NCI-H128 (cell line): ENCODE results near the gene ACADS.
A peak's percentile ranks its signal among the peaks of the same experiment; 100 is the strongest.

Source experiments
- DNase-seq: peaks from one replicate; lab custom pipeline; 2025; ENCODE audit not compliant: unreplicated experiment; lab: John Stamatoyannopoulos, UW

ACADS gene

DNA sequence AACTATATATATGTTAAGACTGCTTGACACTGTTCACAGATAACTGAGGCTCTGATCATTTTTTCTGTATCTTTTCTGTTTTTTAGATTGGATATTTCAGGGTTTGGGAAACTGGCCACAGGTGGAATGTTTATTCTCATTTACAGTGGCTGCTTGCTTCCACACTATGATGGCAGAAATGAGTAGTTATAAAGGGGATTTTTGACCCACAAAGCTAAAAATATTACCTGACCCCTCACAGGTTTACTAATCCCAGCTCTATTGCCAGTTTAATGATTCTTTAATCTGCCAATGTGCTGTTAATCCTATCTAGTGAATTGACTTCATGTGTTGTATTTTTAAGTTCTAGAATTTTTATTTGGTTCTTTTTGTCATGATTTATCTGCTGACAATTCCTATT is 29.6 kb downstream of the ACADS start:
- DNase-seq, result no peak

DNA sequence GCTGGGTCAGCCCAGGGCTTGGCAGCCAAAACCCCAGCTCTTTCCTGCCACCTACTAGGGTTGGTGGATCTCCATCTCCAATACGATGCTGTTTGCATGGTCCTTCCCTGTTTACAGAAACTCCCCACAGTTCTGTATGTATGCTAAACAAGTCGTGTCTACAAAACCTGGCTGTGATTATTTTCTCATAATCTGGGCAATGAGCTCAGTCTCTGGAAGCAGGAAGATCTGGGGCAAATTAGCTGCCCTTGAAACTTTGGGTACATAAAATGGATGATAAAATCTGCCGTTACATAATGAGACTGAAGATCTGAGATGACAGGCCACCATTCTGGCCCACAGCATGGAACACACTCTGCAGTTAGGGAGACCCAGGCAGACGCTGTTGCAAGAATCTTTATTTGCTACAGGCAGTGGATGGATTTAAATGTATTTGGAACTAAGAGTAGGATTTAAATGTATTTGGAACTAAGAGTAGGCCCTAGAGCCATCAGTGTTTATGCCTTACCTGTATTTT is 31.7 kb downstream of the ACADS start:
- no peak for DNase-seq

DNA sequence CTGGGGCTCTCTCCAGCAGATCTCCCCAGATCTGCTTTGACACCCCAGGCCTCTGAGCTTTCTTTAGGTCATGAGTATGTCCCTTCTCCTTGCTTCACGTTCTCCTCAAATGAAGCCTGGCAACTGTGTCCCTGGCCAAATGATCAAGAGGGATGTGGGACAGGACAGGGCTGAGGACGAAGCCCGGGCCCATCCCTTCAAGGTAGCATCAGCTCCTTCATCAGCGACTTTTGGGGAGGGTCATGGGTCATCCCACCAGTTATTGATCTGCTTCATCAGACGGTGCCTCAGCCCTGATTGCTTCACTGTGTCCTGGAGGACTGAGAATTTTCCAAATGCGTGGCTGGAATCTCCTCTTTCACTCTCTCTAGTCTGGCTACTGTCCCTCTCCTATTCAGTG is 32.3 kb downstream of the ACADS start:
- no peak for DNase-seq

DNA sequence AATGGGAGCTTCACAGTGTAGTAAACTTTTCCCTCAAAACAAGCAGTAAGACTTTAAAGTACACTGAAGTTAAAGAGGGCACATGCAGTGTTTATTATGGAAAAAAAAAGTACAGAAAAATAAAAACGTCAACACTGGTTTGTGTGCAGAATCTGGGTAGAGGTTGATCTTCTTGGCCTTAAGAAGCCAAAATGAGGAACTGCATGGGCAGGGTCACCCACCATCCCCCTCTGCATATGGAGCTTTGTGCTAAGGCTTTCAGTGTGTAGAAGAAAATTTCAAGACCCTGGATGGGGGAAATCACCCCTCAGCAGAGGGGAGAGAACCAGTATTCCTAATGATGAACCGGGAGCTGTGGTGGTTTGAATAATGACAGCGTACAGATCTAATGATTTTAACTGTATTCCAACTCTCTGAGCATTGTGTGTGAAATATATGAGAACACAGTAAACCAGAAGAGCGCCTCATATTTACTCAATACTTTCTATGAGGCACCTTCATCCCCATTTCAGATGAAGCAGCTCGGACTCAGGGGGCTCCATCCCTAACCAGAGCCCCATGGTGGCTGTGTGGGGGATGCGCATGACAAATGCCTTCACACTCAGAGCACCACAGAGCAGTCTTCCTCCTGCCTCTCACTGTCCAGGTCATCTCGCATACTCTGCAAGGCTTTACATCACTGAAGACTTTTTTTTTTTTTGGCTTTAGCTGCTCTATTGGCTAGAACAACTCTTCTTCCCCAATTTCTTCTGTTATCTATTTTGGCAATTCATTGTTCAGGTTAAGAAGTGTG is 33.4 kb downstream of the ACADS start:
- no peak for DNase-seq

DNA sequence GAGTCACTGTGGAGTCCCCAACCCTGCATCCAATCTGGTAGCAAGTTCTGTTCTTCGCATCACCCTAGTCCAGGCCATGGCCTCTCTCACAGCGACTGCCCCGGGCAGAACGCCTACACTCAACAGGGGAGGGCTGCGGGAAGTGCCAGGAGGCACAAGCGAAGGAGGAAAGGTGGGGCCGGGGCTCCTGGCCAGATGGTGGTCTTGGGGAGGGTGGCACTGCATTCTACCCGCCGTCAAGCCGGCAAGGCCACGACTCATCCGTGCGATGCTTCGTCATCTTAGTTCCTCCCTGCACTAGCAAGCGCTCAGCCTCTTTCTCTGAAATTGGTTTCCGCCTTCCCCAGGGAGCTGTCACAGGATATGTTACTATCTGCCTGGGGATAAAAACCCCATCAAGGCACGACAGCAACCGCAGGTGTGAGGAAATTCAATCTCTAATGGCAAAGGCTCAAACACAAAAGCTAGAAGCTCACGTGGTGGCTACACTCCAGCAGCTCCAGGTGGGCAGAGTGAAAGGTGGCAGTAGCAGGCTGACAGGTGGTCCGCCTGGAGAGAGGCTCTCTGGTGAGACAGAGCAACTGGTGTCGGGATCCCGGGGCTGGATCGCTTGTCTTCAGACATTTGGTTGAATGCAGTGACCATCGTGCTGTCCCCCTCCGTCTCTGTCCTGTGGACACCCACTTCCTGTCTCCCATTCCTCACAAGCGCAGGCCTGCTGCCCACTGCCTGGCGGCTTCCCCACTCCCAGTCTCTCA is 34.1 kb downstream of the ACADS start:
- DNase-seq, result peak; percentile 96

DNA sequence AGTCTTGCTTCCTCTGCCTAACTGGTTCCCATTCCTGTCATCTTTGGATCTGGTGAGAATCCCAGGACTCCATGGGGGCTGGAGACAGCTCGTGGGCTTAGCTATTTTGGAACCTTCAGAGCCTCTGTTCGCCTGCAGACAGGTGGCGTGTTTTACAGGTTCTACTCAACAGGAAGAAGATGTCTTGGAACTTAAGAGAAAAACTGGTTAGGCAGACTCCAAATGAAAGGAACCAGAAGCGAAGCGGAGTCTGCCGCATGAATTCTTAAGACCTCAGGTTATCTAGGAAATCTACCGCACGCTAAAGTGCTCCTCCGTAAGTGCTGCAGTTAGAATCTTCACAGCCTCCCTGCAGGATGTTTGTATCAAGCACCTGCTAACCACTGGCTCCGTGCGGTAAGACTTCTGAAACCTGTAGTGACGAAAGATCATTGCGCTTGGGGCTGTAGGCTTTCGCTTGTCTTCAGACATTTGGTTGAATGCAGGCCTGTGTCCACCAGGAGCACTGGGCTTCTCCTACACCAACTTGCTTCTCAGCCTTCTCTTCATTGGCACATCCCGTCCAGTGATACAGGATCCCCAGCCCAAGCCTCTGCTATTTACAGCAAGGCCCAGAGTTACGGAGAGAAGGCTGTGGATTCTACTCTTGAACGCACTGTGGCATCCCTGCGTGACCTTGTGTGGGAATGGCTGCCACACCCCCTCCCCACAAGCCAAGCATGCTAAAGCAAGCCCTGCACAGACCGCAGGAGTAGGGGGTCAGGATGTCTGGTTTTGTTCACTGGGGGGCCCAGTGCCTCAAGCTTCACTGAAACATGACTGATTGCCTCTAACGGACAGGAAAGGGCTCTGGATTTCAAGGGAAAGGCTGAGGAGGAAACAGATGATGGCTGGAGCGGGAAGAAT is 35.0 kb downstream of the ACADS start:
- DNase-seq, result no peak

DNA sequence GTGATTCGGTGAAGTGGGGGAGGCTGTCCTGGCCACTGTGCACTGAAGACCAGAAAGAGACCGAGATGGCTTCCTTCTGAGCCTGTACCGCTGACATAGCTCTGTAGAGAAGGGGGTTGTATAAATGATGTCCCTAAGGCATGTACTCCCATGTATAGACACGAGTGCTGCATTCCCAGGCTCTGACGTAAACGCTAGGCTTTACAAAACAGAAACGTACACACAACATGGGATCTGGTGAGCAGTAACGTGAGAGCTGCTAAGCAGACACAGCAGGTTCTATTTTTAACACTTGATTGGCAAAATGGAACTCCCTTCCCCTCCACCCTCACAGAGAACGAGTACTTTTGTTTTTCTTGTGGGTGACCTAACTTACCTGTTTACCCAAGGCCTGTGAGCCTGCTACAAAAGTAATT is 35.9 kb downstream of the ACADS start:
- peak; percentile 37 for DNase-seq

DNA sequence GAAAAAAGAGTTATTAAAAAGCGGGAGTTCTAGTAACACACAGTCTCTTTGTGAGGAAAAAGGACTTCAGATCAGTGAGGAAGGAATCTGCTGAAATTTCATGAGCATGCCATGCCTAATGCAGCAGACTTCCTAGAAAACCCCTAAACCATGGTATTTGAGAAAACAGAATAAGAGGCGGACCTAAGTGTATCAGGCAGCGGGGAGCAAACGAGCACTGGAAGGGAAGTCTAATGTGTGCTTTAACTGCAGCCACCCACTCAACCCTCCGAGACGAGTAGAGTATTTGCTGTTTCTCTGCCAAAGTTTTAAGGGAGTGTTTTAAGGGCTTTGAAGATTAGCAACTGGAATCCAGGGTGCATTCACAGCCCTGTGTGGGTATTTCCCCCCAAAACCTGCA is 36.5 kb downstream of the ACADS start:
- DNase-seq, result no peak

DNA sequence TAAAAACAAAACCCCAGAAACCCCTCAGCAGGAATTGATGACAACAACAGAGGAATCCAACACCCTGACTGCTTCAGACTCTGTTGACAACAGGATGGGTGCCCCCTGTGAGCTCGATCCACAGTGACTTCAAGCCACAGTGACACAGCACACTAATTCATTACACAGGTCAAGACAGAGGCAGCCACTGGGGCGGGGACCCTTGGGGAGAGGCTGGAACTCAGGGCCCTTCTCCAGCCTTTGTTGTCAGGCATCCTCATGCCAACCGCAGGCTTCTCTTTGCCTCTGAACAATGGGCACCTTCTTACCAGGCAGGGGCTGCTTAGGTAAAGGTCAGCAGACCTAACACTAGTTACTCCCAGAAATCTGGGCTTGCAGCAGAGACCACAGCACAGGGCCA is 37.6 kb downstream of the ACADS start:
- DNase-seq, result no peak

DNA sequence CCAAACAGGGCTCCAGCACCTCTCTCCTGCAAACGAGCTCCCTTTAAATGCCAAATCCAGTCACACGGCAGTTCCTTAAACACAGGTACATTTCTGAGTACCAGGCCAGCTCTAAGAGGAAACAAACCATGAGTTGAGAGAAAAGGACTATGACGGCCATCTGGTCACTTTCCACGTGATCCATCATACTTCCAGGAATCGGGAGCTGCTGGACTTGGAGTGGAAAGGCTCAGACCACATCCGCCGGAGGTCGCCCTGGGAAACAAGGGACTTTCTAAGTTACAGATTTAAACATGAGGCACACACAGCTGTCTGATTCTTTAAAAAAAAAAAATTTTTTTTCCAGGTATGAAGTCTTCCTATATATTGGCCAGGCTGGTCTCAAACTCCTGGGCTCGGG is 39.2 kb downstream of the ACADS start:
- DNase-seq, result no peak

DNA sequence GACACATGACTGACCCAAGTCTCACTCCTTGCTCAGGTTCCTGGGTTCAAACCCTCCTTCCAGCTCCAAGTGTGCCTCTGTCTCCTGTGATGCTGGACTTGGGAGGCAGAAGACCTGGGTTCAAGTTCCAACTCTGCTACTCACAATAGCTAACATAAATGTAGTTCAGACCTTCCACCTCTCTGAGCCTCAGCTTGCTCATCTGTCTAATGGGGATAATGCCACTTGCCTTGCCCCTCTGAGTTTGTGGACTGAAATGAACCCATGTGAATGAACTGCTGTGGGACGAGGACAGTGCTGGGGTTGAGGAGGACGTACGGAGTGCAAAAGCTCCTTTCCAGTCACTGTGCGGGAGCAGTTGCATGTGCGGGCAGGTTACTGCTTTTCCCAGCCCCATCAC is 40.9 kb downstream of the ACADS start:
- DNase-seq, result no peak

DNA sequence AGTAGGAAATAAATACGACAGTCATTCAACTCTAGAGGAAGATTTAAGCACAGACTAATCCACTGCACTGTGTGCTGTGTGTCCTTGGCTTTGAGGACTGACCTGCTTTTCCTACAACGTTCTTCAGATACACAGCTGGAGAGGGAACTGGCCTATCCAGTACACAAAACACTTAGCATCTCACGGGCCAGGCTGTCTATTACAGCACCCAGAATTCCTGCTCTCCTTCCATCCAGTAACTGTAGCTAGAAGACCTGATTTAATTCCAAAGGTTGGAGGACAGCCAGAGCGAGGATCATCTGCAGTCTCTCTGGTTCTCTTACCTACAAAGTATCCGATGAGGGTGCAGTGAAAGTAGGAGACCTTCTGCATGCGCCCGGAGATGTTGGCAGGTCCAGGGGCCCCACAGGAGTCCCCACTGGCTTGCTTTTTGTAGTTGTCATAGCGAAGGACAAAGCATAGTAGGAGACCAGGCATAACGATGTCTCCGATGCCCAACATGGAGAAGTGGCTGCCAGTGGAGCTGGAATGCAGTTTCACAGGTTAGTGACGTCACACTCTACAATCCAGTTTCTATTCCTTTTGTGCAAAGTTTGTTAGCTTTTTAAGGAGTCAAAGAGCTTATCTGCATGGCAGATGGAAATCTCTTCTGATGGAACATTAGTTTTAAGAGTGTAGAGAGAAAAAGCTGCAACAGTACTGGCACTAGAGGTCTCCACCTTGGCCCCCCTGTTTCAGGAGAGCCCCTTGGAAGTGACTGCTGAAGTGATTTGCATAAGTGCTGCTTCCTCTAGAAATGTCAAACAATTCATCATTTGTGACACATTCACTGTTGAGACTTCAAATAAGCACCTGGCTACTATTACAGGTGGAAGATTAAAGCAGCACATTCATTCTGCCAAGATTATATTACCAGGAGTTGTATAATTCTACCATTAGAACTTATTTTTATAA is 41.7 kb downstream of the ACADS start:
- no peak for DNase-seq

DNA sequence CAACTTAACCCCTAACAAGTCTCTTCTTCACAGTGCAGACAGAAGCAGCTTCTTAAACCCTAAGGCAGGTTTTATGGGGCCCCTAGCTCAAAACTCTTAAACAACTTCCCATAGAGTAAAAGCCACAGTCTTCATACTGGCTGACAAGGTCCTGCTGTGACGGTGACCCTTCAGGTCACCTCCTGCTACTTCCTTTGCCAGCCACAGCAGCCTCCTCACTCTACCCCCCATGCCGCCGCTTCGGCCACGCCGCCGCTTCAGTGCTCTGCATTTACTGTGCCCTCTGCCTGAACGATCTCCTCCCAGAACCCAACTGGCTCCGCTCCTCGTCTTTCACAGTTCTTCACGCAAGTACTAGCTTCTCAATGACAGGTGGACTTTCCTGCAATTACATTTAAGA is 45.5 kb downstream of the ACADS start:
- DNase-seq, result no peak

DNA sequence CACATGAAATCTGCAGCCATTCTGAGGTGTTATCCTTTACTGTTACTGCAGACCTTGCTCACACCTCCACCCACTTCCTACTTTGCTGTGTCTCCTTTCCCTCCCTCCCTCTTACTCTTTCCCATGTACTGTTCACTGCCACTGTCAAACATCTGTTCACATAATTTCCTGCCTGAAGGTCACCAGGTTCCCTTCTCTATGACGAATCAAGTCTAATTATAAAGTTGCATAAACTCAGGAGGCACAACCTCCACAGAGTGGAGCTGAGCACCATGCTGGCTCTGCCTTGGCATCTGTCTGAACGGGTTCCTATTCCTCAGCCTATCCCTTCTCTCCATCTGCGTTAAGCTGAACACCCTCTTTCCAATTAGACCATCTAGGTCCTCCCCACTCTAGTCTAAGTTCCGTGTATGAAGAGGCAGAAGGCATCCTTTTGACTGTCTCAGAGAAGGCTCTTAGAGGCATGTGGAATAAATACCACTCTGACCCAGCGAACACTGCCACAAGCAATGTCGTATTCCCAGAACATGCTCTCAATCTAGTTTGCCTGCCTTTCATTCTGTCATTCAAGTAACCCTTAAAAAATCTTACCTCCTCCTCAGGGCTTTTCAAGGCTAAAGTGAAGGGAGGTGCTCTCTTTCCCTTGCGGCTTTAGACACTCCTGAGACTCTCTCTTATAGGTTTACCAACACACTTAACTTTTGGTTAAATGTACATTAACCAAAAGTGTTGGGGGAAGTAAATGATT is 48.7 kb downstream of the ACADS start:
- DNase-seq, result no peak

DNA sequence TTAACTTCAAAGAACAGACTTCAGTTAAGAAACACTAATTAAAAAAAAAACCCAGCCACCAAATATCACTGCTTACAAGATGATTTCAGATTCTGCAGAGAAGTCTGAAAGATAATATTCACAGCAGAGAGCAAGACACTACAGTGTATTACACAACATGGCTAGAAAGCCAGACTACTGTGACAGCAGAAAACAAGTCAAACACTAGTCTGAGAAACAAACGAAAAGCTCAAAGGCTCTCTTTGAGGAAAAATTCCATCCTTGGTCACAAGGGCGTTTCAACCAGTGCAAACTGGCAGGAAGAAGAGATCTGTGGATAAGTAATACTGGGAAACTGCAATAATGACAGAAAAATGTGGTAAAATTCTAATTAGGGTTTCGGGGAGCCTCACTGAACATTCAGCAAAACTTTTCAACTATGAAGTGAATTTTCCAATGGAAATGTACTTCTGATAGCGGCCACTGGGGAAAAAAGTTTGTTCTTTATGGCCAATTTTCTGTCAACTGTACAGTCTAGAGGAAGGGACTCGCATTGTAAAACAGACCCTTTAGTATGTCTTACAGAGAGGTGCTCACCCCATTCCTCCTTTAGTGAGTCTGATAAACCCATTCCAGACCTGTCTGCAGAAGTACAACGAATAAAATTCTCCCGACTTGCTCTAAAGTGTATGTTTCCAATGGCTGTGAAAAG is 50.4 kb downstream of the ACADS start:
- no peak for DNase-seq

DNA sequence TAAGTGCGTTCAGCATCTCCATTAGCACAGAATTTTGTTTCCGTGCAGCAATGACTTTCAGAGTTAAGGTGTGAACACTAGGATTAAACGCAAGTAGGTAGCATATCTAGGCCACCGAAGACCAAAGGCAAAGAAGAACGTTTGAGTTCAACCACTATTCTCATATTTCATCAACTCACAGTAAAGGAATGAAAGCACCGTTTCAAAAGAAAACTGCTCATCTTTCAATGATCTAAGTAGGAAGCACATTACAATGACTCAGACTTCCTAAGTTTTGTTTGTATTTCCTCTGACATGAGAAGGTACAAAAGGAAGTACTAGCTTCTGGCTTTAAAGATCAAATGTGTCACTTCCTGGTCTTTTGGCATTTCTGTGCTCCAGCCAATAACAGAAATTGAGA is 57.6 kb downstream of the ACADS start:
- DNase-seq, result no peak

DNA sequence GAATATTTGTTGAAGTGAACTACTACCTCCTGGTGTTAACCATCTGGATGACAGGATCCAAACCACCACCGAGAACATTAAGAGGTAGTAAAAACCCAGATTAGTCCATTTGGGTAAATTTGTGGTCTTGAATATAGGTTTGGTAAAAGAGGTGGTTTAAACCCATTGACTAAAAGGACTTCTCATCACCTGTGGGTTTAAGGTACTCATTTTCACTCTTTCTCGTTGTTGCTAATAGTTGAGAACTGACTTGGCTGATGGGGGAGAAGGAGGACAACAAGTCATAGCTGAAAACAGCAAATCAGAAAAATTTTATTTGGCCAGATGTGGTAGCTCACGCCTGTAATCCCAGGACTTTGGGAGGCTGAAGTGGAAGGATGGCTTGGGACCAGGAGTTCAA is 59.2 kb downstream of the ACADS start:
- no peak for DNase-seq

DNA sequence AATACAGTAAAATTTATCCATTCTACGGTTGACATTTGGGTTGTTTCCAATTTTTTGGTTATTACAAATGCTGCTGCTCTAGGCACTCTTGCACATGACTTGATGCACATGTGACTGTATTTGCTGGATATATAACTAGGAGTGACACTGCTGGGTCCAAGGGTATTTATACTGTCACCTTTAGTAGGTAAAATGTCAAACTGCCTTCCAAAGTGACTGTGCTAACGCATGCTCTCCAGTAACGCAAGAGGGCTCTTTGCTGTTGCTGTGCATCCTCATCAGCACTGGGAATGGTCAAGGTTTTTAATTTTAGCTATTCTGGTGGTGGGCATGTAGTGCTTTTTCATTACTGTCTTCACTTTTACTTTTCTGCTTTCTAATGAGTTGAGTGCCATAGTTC is 62.3 kb downstream of the ACADS start:
- DNase-seq, result no peak
